Endothelial cell (in vitro differentiated cells): ENCODE results near the gene PRR5. TPM values are rescaled to one million over a fixed set of nuclear protein-coding genes. Genes with fewer than 3 reads are reported as not detected.

Experiments
- DNase-seq: peaks from one replicate; pipeline ENCODE4 v3.0.0; 2021; ENCODE audit warnings: low spot score
- H3K27ac Mint-ChIP-seq: one replicate; pipeline ENCODE4 v1.8.0; 2021; ENCODE audit warnings: mixed read lengths, inconsistent platforms; ENCODE audit not compliant: unreplicated experiment
- H3K27me3 Mint-ChIP-seq: one replicate; pipeline ENCODE4 v1.8.0; 2021; ENCODE audit warnings: mild to moderate bottlenecking, moderate library complexity, mixed read lengths, inconsistent platforms; ENCODE audit not compliant: unreplicated experiment
- H3K36me3 Mint-ChIP-seq: one replicate; pipeline ENCODE4 v1.8.0; 2021; ENCODE audit warnings: mild to moderate bottlenecking, low read depth, mixed read lengths, inconsistent platforms; ENCODE audit not compliant: unreplicated experiment
- H3K4me1 Mint-ChIP-seq: one replicate; pipeline ENCODE4 v1.8.0; 2021; ENCODE audit warnings: mild to moderate bottlenecking, mixed read lengths, inconsistent platforms; ENCODE audit not compliant: unreplicated experiment
- H3K4me3 Mint-ChIP-seq: one replicate; pipeline ENCODE4 v1.8.0; 2021; ENCODE audit warnings: mild to moderate bottlenecking, mixed read lengths, inconsistent platforms; ENCODE audit not compliant: unreplicated experiment
- H3K9me3 Mint-ChIP-seq: one replicate; pipeline ENCODE4 v1.8.0; 2021; ENCODE audit warnings: mixed read lengths, inconsistent platforms; ENCODE audit not compliant: unreplicated experiment
- total RNA-seq: library from RNA; stranded (reverse); fragmentation: NEBNext Ultra II Directional; extraction: Animal tissue kit (Norgen Biotek cat#: 25700); gene quantifications from one replicate; pipeline ENCODE4 v1.2.1, GENCODE V29; 2021; ENCODE audit not compliant: unreplicated experiment
- TF ChIP-seq, protein P1 (sequence below): fragments of 200-600 bp; sonication (generic); IDR thresholded peaks from one replicate; pipeline ENCODE4 v1.5.0; 2021; ENCODE audit warnings: antibody characterized with exemption; ENCODE audit not compliant: unreplicated experiment

Gene PRR5
- total RNA-seq, 1 donor from 2014 or later: 40.5 TPM

- no peak for DNase-seq
- TF ChIP-seq, protein P1, sequence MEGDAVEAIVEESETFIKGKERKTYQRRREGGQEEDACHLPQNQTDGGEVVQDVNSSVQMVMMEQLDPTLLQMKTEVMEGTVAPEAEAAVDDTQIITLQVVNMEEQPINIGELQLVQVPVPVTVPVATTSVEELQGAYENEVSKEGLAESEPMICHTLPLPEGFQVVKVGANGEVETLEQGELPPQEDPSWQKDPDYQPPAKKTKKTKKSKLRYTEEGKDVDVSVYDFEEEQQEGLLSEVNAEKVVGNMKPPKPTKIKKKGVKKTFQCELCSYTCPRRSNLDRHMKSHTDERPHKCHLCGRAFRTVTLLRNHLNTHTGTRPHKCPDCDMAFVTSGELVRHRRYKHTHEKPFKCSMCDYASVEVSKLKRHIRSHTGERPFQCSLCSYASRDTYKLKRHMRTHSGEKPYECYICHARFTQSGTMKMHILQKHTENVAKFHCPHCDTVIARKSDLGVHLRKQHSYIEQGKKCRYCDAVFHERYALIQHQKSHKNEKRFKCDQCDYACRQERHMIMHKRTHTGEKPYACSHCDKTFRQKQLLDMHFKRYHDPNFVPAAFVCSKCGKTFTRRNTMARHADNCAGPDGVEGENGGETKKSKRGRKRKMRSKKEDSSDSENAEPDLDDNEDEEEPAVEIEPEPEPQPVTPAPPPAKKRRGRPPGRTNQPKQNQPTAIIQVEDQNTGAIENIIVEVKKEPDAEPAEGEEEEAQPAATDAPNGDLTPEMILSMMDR: no peak
- Mint-ChIP-seq H3K27ac (no peak overlapping the region), H3K9me3 (no peaks in the 10 kb centered on the region), H3K4me1 (no peaks in the 10 kb centered on the region), H3K4me3 (no peak overlapping the region), H3K27me3 (peaks cover 12% of the 10 kb centered on the region), H3K36me3 (no peaks in the 10 kb centered on the region)
Measured at GRCh38 chr22:44707752-44708151, 5.7 kb downstream of the PRR5 start.

- no peak overlapping the region for H3K4me3 Mint-ChIP-seq
- no peaks in the 10 kb centered on the region for H3K9me3 Mint-ChIP-seq
- TF ChIP-seq, protein P1: no peak
- H3K27me3 Mint-ChIP-seq: peaks cover 2% of the 10 kb centered on the region
- H3K36me3 Mint-ChIP-seq: no peaks in the 10 kb centered on the region
- H3K4me1 Mint-ChIP-seq: no peaks in the 10 kb centered on the region
- DNase-seq: no peak
- no peak overlapping the region for H3K27ac Mint-ChIP-seq
Measured at GRCh38 chr22:44709881-44710392, 7.9 kb downstream of the PRR5 start.

DNA sequence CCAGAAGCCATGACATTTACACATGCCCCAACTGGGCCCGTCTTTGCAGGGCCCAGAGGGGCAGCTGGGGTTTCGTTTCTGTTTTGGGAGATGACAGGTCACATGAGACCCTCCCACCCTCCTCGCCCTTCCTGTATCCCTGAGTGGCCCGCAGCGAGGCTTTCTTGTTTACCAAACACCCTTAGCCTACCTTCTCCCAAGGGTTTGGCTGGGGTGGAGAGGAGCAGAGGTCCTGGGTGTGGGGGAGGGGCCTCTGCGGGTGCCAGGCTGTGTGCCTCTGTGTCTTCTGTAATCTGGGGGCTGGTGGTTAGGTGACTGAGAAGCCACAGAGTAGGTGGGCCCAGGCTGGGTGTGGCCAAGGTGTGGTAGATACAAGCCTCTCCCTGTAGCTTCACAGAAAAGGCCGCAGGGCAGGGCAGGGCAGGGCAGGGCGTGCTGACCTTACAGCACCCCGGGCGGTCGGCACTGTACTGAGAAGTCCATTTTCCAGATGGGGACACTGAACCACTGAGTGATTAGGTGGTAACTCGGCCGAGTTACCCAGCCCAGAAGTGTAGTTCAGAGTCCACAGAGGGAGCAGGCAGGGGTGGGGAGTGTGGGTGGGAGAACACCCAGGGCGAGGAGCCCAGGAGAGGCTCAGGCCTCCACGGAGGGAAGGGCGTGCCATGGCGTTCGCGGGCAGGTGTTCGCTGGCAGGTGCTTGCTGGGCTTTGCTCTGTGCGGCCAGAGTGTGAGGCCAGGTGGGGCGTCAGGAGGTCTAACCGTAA is 8.7 kb downstream of the PRR5 start:
- no peak overlapping the region for H3K4me3 Mint-ChIP-seq
- H3K27ac Mint-ChIP-seq: no peak overlapping the region

DNA sequence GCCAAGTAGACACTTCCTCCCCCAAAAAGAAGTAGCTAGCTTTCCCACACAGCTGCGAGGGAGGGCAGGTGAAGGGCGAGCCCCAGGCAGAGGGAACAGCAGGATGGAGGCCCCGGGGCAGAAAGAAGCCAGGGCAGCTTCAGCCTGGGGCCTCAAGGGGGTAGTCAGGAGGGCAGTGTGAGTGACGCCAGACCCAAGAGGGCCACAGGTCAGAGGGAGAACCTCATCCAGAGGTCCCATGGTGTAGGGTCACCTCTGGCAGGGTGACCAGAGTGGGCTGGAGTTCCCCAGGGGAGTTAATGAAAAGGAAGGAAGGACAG is 9.2 kb downstream of the PRR5 start:
- TF ChIP-seq, protein P1: no peak
- Mint-ChIP-seq H3K9me3 (no peaks in the 10 kb centered on the region), H3K27ac (no peak overlapping the region), H3K27me3 (no peaks in the 10 kb centered on the region), H3K4me1 (no peaks in the 10 kb centered on the region), H3K36me3 (no peaks in the 10 kb centered on the region), H3K4me3 (no peak overlapping the region)
- DNase-seq: no peak

More for the DNA sequence above, 8.7 kb downstream of the PRR5 start:
- Mint-ChIP-seq H3K27me3 (no peaks in the 10 kb centered on the region), H3K4me1 (no peaks in the 10 kb centered on the region), H3K36me3 (no peaks in the 10 kb centered on the region), H3K9me3 (no peaks in the 10 kb centered on the region)
- DNase-seq: no peak
- TF ChIP-seq, protein P1: no peak

DNA sequence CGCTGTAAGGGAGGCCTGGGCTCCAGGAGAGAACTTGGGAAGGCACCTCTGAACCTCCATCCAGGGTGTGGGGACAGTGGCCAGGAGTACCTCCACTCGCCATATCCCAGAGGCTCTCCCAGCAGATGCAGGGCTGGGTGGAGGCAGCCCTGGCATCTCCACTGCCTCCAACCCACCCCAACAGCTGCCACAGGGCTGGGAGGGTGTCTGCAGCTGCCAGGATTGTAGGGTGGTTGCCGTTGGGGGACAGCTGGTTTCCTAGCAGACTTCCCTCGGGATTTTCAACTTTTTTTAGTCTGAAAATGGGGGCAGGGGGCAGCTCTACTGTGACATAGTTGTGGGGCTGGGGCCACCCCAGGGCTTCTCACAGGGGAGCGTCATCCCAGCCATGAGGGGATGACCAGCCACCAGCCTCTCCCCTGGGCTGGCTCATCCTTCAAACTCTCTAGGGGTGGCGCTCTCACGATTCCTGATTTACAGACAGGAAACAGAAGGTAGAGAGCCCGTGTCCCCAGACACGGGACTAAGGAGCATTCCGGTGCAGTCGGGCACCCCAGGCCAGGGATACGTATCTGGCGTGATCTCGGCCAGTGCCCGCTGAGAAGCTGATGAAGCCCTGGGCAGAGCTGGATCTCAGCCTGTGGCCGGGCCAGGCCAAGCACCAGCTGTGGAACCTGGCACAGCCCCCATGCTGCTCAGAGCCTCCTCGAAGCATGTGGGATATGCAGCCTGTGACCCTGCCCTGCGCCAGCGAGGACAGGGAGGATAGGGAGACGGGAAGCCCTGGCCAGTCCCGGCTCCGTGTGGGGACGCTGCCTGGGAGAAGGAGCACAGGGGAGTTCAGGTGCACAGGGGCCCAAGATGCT is 9.9 kb downstream of the PRR5 start:
- Mint-ChIP-seq H3K27ac (no peak overlapping the region), H3K27me3 (no peaks in the 10 kb centered on the region), H3K36me3 (no peaks in the 10 kb centered on the region), H3K4me1 (no peaks in the 10 kb centered on the region), H3K9me3 (no peaks in the 10 kb centered on the region), H3K4me3 (no peak overlapping the region)
- no peak for DNase-seq
- TF ChIP-seq, protein P1: no peak
